ENCODE results near the gene DNLZ.

The DNLZ gene

DNA sequence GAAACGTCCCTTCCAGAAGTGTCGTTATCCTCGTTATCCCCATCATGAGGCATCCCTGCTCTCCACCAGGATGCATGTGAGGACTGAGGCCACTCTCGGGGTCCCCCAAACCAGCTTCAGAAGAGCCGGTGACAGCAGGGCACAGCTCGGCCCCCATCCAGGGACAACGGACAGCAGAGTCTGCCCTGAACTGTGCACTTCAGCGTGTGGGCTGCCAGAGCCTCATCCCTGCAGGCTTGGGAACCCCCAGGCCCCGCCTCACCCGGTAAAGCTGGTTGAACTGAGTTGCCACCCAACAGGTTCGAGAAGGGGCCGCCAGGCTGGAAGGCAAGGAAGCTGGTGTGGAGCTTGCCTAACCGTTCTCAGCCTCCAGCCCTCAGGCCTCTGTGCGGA, 10.6 kb upstream of the DNLZ start:
- no peak for DNase-seq

DNA sequence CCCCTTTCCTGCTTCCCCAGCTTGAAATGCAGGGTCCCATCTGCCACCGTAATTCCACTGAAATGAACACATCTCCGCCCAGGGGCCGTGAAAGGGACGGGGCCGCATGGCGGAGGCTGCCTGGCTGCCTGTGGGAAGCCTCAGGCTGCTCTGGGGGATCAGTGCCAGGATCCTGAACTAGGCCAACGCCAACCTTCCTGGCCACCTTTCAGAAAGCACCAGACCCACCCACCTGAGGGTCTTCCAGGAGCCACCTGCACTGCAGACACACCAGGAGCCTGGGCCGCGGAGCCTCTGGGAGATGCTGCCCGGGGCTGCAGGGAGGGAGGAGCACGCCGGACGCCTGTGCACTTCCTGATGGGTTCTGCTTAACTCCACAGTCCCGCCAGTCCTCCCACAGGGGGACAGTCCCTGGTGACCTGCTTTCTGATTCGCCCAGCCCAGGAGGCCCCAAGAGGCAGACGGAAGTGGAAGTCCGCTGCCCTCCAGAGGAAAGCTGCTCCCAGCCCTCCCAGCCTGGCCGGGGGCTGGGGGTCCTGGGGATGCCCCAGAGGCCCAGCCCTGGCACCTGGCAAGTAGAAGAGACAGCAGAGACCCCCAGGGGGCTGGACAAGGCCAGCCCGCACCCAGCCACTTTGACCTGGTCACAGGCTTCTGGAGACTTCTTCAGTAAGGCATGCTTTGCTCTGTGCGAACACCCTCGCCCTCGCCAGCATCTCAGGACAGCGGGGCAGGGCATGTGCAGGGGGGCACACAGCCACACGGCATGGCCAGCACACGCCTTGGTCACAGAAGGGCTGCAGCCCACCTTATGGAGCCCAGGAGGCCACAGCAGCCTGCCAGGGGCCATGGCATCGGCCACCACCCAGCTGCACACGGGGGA, 10.0 kb upstream of the DNLZ start, which contains the start of gene CARD9:
TSS of gene CARD9 (minus strand) at position 370 of the 883 bp plus-strand sequence. CDS start 1,591 bp downstream, outside the sequence.
- DNase-seq, result peak; percentile 80

DNA sequence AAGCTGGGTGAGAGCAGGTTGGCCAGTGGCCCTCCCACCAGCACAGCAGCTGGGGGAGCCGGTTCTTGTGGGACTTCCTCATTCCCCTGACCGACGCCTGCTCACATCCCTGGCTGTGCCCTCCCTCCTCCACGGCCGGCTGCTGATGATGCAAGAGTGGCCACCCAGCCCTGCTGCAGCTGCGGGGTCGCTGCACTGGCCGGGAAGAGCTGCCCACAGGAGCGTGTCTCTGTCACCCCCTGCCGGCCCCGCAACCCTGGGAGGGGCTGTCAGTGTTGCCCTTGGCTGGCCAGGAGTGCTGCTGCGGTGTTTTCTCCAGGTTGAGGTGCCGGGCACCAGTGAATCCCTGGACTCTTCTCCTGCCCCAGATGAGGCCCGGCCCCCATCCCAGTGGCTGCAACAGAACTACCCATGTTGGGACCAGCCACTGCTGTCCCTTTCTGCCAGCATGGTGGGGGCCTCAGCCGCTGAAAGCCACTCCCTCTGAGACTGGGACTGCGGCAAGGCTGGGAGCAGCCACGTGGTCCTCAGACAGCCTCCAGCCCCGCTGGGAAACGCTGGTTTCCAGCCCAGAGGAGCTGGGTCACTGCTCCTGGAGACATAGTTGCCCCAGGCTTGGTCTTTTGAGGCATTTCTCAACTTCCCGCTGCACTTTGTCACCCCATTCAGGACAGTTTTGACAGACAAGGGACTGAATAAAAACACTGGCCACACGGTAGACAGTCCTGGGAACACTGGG, 9.2 kb upstream of the DNLZ start:
- peak; percentile 94 for DNase-seq

DNA sequence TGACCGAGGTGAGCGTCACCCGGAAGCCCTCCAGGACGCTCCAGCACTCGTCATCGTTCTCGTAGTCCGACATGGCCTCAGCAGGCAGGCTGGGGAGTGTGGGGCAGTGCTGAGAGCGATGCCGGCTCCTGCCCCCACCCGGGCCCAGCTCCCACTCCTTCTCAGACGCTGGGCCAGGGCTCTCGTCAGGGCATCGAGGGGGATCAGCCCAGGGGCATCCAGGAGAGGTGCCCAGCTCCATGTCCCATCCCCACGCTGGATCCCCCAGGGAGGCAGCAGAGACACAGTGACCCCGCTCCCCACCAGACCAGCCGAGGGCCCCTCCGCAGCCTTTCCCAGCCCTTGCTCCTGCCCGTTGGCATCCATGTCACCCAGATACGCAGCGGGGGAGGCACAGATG, 8.5 kb upstream of the DNLZ start:
- DNase-seq, result no peak

DNA sequence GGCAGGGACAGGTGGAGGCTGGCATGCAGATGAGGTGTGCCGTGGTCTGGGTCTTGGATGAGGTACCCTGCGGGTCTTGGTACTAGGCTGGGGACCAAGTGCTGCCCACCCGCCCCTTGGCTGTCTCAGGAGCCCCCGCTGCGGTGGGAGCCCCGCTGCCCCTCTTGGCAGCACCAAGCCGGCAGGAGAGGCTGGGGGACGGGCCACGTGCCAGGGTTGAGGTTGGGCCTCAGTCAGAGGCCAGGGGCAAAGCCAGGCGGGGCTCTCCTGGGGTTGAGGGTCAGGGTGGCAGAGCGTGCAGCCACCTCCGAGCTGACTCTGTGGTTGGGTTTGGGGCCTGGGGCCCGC, 8.0 kb upstream of the DNLZ start:
- no peak for DNase-seq

DNA sequence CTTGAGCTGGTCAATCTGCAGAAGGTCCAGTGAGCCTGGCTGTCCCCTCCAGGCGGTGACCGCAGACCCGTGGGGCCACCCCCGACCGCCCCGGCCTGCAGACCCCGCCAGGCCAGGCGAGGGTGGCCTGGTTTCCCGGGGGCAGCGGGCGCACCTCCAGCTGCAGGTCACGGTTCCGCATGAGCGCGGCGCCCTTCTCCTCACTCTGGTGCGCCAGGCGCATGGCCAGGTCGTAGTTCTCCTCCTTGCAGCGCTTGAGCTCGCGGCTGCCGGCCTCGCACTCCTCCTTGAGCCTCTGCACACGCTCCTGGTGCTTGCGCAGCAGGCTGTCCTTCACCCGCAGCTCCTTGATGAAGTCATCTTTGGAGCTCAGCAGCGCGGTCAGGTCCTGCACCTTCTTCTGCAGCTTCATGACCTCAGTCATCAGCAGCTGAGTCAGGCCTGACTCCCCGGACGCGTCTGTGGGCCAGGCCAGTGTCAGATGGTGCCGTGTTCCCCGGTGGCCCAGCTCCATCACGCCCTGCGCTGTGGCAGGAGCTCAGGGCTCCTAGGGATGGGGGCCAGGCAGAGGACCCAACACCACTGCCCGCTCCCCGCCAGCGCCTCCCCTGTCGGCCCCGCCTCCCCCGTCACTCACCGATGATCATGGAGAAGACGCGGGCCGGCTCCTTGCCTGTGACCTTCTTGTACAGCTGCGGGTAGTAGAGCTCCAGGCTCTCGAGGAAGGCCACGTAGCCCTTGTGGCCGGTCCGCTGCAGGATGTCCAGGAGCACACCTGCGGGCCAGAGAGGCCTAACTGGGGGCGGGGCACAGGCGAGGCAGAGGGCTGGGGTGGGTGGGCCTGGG, 7.4 kb upstream of the DNLZ start:
- no peak for DNase-seq

DNA sequence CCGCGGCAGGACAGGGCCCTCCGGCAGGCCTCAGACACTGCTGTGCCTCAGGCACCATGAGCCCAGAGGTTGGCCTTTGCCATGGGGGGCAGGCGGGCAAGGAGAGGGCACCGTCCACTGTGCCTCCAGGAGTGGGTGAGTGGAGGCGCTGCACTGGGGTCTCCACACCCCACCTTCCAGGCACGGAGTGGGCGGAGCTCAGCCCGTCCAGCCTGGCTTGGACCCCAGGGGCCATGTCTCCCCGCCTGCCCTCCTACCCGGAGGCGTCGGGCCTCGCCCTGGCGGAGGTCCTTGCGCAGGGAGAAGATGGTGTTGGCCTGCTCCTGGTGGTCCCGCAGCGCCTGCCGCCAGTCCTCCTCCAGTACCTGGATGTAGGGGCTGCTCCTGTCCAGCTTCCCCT, 6.5 kb upstream of the DNLZ start:
- no peak for DNase-seq

DNA sequence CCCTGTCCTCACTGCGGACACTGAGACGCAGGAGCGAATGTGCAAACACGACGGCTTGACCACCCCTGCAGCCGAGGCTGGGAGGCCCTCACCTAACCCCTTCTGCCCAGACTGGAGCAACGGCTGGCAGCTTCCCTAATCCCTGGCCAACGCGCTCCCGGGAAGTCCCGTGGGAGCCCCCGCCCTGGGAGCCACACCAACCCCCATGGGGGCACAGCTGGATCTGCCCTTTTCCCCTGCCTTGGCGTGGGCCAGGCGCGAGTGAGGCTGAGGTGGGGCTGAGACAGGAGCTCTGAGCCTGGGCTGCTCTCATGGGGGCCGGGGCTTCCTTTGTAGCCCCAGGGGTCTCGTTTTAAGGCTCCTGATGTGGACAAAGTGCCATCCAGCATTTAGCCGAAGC, 4.6 kb upstream of the DNLZ start:
- no peak for DNase-seq

DNA sequence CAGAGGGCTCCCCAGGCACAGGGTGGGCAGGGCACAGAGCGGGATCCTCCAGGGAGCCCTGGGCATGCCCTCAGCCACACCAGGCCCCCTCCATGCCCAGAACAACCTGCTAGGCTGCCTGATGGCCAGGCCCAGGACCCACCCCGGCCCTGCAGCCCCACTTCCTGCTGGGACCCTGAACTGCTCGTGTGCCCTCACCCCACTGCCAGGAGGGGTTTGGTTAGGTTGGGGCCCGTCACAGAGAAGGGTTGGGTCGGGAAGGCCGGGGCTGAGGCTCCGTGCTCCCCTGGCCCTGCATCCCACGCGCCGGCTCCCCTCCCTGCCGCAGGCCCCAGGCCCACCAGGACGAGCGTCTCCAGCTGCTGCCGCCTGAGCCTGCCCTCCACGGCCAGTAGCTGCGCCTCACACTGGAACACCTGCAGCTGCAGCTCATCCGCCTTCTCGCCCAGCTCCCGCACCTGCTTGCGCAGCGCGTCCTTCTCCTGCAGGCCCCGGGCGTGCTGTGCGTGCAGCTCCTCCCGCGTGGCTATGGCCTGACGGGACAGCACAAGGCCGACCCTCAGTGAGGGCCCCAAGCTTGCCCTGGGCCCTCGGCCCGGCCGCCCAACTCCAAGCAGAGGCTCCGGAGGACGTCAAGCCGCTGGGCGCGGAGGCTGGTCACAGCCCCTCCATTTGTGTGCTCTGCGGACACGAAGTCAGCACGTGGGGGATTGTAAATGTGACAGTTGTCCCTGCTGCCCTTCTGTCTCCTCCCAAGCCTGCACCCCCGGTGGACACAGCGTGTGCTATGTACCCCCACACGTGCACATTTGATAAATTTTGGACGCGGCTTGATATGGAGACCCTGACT, 4.0 kb upstream of the DNLZ start:
- DNase-seq, result no peak

DNA sequence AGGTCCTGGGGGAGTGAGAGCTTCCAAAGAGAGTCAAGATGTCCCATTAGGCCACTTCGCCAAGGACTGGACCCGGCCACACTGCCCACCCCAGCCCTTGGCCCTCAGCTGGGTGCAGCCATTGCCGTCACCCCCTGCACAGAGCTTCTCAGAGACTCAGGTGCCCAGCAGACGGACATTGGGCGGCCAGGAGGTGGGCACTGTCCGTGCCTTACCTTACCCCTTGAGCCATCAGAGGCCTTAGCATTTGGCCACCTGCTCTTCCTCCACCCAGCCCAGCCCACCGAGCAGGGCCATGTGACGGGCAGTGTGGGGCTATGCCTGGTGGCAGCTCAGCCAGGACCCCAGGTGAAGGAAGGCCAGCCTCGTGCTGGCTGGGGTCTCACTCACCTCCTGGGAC, 3.3 kb upstream of the DNLZ start:
- no peak for DNase-seq

DNA sequence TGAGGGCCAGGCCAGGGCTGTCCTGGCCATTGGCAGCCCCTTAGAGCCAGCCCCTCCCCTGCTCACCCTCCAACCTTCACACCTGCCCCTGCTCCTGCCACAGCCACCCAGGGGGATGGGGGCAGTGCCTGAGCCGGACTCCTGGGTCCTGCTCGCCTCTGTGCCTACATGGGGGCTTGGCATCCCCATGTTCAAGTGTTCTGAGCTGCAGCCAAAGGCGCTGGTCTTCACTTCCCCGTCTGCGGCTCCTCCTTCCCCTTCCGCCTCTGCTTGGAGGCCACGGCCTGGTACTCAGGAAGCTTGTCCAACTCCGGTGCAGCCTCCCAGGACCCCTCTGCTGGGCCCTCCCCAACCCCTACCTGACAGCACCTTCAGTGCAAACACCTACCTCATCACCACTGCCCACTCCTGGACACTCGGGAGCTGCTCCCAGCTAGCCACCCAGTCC, 2.3 kb upstream of the DNLZ start:
- DNase-seq, result peak; percentile 71

DNA sequence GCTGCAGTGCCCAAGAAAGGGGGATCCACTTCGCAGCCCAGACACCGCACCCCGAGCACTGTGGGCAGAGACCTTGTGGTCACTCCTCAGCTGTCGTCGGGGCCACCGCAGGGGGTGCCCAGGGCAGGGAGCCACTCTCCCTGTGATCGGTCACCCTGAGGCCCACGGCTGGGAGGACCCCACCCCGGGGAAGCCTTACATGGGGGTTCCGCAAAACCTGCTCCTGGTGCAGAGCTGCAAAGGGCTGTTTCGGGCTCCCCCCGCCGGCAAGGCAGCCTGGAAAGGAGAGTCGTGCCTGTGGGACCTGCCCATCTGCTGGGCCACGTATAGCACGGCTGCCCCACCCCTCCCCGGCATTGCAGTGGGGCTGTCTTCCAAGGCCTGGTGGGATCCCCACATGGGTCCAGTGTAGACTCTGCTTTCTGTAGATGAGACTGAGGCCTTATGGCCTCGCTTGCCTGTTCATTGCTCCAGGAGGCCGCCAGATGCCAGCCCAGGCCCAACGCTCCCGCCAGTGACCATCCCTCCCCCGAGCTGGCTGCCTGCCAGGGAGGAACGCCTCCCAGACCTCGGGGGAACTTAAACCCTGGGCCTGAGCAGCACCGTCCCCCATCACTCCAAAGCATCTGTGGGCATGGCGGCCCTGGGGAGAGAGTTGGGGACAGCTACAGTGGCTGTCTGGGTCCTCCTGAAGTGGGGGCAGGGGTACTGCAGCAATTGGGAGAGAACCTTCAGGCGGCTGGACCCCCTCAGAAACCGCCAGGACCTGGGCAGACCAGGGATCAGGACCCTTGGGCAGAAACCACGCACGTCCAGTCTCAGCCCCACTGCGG, 1.6 kb upstream of the DNLZ start:
- peak; percentile 13 for DNase-seq

DNA sequence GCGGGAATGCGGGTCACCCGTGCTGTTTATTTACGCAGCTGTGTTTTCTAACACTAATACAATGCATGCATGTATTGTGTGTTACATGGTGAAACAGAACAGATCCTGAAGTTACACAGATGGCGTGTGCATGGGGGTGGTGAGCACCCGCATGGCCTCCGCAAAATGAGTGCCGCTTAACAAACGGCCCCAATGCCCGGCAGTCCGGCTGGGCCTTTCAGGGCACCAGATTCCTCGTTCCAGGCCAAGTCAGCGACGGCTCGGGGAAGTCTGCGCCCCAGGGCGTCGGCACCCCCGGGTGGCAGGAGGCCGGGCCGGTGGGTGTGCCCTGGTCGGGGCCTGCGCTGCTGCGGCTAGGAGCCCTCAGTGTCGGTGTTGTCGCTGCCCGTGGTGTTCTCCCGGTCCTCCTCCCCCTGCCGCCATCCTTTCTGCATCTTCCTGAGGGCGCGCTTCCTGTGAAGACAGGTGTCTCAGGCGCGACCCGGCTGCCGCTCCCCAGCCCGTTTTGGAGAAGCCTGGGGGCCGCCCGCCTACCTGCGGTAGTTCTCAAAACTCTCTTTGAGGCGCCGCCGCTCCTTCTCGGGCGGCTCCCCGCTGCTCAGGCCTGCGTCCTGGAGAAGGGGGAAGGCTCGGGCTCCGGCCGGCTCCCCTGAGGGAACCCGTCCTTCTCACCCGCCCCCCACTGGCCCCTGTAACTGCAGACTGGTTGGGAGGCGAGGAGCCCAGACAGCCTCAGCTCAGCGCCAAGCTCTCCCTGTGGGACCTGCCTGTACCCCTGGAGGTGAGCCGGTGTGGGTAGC, 605 bp upstream of the DNLZ start:
- no peak for DNase-seq

DNA sequence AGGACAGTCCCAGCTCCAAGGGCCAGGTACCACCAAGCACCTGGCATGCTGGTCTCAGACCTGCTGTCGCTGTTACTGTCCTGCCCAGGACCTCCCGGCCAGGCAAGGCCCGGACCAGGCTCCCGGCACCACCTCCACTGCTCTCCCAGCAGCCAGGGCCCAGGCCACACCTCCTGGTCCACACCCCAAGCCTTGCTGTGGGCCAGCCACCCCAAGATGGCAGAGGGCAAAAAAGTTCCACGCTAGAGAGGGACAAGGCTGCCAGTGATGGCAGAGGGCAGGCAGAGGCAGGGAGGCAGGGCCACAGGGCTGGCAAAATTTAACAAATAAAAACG, 1.1 kb downstream of the DNLZ start:
- no peak for DNase-seq

DNA sequence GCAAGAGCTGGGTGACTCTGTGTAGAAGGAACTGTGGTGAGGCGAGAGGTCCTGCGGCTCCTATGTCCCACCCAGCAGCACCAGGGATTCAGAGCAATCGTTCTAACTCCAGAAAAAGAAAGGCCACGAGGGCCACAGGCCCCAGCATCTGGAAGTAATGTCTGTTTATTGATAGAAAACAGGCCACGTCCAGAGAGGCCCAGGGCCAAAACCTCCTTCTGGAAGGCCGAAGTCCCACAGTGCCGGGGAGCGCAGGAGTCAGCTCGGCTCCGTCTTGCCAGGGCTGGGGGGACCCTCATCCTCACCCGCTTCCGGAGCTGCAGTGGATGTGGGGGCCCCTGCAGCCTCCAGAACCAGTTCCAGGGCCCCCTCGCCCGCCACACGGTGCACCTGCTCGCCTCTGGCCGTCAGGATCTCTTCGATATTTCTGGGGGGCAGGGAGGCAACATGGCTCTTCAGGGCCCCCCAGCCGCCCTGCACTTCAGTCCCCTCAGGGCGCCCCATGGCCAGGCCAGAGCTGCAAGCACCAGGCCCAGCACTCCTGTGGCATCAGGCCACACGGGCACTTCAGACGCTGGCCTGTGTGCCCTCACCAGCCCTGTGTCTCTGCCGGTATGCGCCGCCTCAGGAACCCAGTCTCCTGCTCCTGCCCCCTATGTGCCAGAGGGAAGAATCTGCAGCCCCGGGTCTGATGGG, 1.6 kb downstream of the DNLZ start:
- DNase-seq, result no peak

DNA sequence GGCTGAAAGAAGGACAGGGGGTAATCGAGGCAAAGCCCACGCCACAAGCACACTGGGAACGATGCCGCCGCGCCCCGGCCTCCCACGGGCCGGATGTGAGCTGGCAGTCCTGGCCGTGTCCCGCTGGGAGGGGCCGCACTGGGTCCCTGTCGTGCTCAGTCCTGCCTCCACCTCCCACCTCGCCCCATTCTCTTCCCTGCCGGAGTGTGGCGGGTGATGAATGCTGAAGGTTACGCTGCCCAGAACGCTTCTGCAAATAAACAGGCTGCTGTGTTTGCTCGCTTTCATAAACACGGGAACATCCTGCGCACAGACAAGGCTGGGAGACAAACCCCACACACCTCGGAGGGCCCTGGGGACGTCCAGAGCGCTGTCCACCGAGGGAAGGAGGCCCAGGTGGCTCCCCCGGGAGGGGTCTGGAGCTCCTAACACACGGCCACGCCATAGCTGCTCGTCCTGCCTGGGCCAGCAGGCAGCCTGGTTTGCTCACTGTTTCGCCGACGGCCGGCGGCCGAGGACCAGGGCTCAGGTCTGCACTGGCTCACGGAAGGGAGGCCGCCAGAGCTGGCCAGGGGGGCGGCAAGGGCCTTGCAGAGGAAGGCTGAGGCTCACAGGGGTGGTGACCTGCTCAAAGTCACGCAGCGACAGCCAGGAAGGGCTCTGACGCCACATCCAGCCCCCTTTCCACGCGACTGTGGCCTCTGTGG, 2.3 kb downstream of the DNLZ start:
- no peak for DNase-seq

DNA sequence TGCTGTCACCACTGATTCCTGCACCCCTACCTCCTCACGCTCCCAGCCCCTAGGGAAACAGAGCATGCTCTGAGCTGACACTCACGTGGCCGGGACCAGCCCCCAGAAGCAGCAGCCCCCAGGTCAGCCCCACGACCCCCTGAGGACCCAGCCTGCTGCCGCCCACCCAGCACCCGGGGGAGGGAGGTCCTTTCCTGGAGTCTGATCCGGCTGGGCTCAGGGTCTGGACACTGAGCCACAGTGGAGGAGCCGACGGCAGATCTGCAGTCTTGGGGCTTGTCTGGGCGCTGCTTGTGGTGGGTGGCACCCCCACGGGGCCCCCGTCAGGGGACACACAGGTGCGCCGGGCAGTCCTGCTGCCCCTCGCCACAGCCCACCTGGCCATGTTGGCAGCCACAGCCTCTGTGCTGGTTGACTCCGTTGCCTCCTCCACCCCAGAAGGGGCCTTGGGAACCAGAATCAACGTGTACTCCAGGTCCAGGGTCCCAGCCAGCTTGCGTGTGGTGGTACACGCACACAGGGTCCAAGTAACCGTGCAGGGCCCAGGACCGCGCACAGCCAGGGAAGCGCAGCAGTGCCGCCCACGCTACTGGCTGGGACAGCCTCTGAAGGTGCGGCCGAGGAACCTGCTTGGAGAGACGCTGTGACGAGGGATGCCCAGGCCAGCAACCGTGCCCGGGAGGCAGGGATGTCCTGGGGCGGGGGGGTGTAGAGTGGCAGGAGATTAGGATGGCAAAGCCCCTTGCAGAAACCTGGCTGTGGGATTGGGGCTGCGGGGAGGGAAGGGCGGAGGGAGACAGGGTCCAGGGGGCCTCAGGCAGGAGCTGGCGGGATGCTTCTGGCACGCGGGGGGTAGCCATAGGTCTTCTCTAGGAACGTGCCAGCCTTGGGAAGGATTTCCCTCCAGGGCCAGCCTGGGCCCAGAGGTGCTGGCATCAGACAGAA, 3.5 kb downstream of the DNLZ start:
- no peak for DNase-seq

DNA sequence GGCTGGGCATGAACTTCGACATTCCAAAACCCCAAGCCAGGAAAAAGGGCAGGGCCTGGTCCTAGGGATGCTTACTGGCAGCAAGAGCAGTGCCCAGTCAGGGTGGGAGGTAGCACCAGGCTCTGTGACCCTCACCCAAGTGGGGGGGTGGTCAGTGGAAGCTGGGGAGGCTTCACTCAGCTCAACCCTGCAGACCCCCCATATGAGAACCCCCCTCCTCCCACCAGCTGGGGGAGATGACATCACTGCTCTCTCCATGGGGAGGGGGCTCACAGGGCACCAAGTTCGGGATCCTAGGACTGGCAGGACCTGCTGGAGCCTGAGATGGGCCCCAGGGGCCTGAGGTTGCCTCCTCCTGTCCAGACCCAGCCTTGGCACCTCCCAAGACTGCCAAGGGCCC, 4.7 kb downstream of the DNLZ start:
- DNase-seq, result no peak

Data from MV-4-11 (cell line).